HUDEP-2 (cell line): ENCODE data around the gene NKX1-2.
"Not testable (repeated sequence)": the region's sequence is repeated elsewhere in the genome, so short reads cannot be mapped to it uniquely, and the experiment has no call there.

Source experiments
- DNase-seq, 76 experiments: peaks; one replicate each; lab custom pipeline; 2025; ENCODE audit not compliant: unreplicated experiment in 76 of 76; lab: John Stamatoyannopoulos, UW

Gene NKX1-2

DNA sequence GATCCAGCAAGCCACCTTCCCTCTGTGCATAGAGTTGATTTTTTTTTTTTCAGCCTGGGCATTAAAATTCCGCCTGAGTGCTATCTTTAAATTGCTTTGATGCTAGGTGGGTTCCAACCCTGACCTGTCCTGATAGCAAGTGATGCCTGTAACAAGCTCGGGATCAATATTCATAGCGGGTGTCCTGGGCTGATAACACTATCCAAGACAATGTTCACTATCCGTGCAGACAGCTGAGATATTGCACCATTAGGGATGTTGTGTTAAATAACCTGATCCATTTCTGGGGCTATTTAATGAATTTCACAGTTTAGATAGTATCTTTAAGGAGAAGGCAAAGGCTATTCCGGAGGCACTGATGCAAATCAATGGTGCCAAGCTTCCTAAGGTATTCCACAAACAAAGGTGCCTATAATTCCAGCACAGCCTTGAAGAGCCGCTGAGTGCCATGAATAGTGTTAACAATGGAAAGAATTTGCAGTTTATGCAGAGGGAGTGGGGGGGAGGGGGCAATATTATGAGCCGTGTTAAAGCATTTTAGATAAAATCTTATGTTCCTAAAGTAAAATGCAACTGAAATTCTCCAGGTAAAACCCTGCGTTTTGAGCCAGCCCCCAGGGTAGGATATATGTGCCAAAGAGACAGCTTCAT is 4.2 kb upstream of the NKX1-2 start:
- DNase-seq: peak in 45 of 76 experiments; percentile 5 to 70 (median 30)

DNA sequence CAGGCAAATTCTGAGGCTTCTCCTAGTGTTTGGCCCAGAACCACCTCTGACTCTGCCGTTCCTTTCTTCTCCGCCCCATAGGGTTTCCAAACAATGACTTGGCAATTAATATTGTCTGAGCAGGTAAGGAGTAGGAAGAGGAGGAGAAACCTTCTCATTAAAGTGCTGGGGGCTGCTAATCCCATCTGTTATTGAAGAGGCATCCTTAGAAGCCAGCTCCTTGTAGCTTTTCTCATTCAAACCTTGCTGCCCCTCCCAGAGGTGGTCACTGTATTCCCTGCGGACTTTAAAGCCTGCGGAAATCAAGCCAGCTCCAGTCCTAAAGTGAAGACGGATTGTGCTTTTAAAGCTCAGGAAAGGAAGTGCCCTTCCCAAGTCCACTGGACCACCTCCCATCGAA is 1.4 kb upstream of the NKX1-2 start:
- no peak for DNase-seq

DNA sequence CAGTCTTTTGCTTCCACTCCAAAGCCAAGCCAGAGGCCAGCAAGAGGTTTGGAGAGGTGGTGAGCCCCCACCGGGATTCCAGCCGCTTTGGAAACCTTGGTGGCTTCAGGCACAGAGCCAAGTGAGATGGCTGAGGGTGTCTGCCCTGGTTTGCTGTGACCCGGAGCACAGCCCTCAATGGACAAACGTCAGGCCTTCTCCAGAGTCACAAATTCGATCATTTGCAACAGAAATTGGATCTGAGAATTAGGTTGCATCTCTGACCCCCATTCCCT is 885 bp upstream of the NKX1-2 start:
- no peak for DNase-seq

DNA sequence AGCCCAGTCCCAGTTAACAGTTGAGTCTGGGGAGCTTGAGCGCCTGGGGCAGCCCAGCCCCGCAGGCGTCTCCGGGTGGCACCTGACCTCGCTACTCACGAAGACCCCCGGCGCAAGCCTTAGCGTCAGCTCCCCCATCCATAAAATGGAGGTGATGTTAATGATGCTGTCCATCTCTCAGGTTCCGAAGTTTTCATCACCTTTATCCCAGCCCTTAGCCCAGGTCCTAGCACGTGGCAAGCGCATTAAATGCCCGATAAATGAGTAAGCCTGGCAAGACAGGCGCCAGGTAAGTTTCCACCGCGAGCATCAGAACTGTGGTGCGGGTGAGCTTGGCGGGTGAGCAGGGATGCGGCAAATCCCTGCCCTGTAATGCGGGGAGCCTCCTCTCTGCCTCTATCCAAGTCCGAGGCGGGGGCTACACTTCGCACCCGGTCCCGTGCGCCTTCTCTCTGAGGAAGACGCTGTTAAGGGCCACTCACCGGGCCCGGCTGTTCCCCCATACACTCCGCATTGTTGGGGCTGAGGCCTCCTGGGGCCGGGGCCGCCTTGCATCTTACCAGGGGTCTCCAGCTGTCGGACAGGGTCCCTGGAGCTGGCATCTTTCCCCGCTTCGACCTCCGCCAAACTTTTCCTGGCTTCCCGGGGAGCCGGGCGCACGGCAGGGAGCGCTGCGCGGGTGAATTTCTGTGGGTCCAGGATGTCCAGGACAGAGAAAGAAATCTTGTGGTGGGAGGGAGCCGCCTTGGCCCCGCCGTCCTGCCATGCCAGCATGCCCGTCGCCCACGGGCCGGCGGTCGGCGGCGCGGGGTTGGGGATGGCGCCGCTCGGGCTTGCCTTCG is 444 bp downstream of the NKX1-2 start:
- peak in 1 of 76 experiments; percentile 10 for DNase-seq

DNA sequence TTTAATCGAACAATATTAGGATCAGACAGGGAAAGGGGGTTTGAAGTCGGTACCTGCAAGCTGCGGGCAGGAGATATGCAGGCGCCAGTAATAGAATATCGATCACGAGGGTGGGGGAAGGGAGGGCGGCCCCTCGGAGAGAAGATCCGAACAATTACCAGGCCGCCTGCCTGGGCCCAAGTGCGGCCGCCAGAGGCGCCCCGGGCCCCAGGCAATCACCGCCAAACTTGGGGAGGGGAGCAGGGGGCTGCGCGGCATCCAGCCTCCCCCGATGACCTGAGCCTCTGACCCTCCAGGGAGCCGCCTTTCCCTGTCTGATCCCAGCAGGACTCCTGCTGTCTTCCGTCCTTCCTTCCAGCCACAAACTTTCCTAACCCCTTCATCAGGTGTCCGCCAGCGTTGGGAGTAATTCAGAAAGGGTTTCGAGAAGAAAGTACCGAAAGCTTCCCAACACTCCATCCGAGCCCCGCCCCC is 1.1 kb downstream of the NKX1-2 start:
- DNase-seq: no peak

DNA sequence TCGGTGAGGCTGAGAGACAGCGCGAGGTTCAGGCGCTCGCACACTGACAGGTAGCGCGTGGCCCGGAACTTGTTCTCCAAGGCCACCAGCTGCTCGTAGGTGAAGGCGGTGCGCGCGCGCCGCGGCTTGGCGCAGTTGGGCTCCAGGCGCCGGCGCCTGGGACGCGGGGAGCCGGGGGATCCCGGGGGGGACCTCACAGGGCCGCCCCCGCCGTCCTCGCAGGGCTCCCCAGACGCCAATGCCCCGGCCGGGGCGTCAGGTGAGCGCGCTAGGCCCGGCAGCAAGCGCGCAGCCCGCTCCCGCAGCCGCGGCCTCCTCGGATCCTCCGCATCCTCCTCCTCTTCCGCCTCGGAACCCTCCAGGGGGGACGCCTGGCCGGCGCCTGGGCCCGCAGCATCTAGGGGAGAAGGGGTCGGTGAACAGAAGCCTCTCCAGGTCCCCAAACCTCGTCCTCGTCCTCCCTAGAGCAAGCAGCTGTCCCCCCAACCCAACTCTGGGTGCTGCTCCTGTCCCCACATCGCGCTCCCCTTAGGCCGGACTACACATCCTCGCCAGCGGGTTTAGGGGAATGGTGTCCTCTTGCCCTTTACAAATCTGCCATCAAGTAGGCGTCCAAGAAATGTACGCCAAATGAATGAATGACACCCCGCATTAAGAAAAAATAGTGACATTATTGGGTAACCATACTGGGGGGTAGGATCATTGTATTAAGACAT is 1.9 kb downstream of the NKX1-2 start:
- no peak for DNase-seq

DNA sequence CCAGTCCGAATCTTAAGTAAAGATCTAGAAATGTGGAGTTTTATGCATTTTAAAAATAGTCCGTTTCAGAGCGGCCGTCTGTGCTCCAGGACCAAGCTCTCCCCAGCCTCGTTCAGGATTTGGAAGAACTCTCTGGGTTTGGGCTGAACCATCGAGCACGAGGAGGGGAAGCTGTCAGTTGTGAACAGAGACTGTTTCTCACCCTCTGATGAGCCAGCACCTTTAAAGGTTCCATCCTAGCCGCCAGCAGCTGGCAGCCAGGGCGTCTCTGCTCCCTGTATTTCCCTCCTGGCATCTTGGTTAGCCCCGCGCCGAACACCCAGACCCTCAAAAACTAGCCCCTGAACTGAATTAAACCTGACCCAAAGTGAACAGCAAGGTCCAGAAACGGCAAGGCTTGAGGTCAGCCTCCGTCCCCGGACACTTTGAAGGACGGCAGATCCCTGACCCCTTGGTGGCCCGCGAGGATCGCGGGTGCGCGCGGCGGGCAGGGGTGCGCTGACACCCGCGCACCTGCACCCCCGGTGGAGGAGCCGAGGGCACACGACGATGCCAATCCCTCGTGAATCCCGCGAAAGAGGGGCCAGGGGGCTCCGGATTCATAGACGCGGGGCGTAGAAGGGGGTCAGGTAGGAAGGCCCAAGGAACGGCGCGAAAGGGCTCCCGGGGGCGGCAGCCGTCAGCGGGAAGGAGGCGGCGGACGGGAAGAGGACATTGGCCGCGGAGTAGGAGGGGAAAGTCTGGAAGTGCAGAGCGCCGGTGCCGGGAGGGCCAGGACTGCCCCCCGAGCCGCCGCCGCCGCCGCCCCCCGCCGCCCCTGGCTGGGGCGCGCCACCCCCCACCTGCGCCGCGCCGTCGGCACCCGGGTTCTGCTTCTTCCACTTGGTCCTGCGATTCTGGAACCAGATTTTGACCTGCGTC is 2.7 kb downstream of the NKX1-2 start:
- DNase-seq: no peak

DNA sequence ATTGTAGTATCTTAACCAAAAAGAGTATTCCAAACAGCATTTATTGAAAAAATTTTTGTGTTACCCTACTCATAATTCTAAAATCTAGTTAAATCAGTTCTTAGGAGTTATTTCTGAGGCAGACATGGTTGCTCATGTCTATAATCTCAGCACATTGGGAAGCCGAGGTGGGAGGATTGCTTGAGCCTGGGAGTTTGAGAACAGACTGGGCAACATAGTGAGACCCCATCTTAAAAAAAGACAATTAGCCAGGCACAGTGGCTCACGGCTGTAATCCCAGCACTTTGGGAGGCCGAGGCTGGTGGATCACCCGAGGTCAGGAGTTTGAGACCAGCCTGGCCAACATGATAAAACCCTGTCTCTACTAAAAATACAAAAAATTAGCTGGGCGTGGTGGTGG is 8.1 kb downstream of the NKX1-2 start:
- DNase-seq: not testable (repeated sequence)

DNA sequence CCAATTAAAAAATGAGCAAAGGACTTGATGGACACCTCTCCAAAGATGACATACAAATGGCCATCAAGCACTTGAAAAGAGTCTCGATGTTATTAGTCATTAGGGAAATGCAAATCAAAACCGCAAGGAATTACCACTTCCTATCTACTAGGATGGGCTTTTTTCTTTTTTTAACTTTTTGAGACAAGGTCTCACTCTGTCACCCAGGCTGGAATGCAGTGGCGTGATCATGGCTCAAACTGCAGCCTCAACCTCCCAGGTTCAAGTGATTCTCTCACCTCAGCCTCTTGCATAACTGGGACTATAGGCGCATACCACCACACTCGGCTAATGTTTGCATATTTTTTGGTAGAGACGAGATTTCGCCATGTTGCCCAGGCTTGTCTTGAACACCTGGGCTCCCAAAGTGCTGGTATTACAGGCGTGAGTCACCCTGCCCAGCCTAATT is 13.6 kb downstream of the NKX1-2 start:
- no peak for DNase-seq

DNA sequence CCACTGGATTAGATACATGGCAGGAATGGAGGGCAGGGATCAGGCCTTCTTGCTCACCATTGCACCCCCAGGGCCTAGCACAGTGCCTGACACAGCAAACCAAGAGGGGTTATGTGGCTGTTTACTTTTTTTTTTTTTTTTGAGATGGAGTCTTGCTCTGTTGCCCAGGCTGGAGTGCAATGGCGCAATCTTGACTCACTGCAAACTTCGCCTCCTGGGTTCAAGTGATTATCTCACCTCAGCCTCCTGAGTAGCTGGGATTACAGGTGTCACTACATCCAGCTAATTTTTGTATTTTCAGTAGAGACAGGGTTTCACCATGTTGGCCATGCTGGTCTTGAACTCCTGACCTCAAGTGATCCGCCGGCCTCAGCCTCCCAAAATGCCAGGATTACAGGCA is 14.2 kb downstream of the NKX1-2 start:
- not testable (repeated sequence) for DNase-seq

DNA sequence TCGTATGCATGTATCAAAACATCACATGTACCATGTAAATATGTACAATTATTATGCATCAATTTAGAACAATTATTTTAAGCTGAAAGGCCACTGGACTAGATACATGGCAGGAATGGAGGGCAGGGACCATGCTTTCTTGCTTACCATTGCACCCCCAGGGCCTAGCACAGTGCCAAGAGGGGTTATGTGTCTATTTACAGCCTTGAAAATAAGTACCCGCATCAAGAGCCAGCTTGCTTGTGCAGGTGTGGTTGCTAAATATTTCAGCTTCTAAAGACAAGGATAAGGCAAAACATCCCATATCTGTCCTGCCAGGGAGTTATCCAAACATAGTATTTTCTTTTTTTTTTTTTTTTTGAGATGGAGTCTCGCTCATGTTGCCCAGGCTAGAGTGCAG is 16.4 kb downstream of the NKX1-2 start:
- DNase-seq: no peak

DNA sequence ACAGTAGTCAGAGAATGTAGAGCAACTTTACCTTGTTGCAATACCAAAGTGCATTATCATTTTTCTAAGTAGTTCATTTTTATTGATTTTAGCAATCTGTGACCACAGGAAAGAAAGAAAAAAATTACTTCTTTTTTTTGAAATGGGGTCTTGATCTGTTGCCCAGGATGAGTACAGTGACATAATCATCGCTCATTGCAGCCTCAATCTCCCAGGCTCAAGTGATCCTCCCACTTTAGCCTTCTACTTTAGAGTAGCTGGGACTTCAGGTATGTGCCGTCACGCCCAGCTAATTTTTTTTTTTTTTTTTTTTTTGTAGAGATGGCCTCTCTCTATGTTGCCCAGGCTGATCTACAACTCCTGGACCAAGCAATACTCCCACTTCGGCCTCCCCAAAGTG is 19.8 kb downstream of the NKX1-2 start:
- no peak for DNase-seq

DNA sequence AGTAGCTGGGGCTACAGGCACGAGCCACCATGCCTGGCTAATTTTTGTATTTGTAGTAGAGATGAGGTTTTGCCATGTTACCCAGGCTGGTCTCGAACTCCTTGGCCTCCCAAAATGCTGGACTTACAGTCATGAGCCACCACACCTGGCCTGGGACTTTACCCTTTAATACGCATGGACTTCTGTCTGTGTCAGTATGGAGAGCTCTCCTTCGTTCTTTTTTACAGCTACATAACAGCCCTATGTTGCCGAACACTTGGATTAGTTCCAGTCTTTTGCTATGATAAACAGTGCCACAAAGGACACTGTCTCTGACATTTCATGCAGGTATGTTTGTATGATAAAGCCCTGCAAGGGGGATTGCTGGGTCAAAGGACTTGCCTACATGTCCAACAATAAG is 20.3 kb downstream of the NKX1-2 start:
- DNase-seq: no peak

DNA sequence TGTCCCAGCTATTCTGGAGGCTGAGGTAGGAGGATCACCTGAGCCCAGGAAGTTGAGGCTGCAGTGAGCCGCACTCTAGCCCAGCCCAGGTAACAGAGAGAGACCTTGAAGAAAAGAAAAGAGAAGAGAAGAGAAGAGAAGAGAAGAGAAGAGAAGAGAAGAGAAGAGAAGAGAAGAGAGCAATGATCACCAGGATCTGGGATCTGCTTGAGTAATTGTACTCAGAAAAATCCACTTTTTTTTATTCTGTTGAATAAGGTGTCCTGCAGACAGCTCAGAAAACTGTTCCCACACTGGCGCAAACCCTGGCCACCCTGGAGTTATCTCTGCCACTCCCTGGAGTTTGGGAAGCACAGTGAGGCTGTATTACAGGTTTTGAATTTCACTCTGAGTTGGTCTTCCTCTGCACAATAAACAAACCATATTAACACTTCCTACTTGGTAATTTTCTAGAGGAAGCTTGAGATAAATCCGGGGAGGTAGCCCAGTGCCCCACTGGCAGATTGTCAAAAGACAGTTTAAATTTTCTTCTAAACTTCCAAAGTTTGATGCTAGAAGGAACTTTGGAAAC is 21.5 kb downstream of the NKX1-2 start:
- DNase-seq: no peak

DNA sequence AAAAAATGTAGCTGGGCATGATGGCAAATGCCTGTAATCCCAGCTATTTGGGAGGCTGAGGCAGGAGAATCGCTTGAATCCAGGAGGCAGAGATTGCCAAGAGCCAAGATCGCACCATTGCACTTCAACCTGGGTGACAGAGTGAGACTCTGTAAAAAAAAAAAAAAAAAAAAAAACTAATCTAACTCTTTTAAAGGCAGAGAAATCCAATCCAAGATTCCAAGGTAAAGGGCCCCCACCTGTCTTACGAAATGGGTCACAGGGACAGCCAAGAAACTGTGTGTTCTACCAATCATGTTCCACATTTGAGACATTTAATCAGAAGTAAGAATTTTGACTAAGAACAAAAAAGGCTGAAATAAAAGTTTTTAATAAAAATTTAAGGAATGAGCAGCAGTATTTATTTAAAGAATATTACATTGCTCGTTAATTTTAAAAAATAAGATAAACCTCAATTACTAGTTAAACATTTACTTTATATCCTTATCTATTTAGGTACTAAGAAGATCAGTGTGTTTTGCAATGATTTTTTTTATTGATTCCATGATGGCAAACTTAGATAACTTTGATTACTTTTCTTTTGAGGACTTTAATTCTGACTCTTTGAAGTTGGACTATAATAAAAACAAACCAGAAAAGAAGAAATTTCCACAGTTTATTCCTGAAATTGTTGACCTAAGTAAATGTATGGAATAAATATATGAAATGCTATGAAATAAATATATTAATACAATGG is 24.4 kb downstream of the NKX1-2 start:
- DNase-seq: no peak

DNA sequence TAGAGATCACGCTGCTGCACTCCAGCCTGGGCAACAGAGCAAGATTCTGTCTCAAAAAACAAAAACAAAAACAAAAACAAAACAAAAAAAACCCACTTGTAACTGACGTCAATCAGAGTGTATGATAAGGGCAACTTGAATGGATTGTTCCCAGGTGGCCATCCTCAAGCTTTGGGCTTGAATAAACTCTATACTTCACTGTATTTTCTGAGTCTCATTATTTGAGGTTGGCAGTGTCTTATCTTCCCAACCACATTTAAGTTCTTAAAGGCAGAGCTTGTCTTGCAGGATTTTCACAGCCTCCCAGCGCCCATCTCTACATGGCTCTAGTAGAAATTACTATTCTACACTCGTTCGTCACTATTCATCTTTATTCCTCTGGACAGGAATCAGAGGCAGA is 26.0 kb downstream of the NKX1-2 start:
- DNase-seq: peak in 62 of 76 experiments; percentile 5 to 81 (median 42)

DNA sequence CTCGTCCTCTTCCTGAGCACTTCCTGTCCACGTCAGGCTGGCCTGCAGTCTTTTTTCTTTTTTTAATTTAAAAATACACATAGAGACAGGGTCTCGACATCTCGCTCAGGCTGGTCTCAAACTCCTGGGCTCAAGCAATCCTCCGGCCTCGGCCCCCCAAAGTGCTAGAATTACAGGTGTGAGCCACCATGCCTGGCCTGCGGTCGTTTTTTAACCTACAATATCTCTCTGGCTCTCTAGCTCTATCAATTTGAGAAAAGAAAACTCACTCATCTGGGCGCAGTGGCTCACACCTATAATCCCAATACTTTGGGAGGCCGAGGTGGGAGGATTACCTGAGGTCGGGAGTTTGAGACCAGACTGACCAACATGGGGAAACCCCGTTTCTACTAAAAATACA is 27.1 kb downstream of the NKX1-2 start:
- DNase-seq: no peak

DNA sequence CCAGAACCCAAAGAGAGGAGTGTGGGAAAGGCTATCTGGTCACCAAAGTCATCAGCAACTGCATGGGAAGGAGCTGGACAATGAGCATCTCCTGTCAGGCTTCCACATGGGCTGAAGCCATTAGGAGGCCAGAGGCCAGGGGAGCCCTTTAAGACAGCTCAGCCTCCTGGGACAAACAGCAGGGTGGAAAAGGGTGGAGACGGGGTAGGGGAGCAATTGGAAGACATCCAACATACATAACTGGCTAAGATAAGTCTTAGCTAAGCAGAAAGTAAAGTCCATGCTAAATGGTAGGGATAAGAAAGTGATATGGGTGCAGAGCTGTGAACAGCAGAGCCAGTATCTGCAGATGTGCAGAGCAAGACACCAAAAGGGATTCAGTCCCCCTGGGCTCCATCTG is 29.6 kb downstream of the NKX1-2 start:
- peak in 74 of 76 experiments; percentile 32 to 90 (median 66) for DNase-seq

DNA sequence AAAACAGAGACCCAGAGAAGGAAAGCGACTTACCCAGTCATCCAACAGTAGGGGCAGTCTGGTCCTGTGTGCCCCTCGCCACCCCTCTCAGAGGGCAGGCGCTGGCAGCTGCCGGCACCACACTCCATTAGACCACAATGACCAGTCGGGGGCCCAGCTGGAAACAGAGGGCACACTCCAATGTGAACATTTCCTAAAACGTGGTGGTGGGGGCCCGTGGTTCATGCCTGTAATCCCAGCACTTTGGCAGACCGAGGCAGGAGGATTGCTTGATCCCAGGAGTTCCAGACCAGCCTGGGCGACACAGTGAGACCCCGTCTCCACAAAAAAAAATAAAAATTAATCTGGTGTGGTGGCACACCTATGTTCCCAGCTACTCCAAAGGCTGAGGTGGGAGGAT is 30.2 kb downstream of the NKX1-2 start:
- DNase-seq: peak in 1 of 76 experiments; percentile 22
